AG04450 (cell line): ENCODE data around the gene SPRR2F. TPM values are rescaled to one million over a fixed set of nuclear protein-coding genes. Genes with fewer than 3 reads are reported as not detected.
"Not testable (repeated sequence)": the region's sequence is repeated elsewhere in the genome, so short reads cannot be mapped to it uniquely, and the experiment has no call there.

Experiments
- CTCF ChIA-PET: fragments of 300-600, 350-600 bp; formaldehyde crosslinking; extraction: SDS; loops from one replicate; lab custom pipeline; 2022; ENCODE audit warnings: antibody characterized with exemption, inconsistent platforms; lab: Charles Lee
- POLR2A ChIA-PET: fragments of 350-600 bp; formaldehyde crosslinking; extraction: SDS; loops from one replicate; lab custom pipeline; 2021; ENCODE audit warnings: antibody characterized with exemption, inconsistent platforms; lab: Yijun Ruan, JAX
- DNase-seq: peaks from one replicate; pipeline ENCODE4 v3.0.0-alpha.2; 2011; ENCODE audit warnings: low read depth, low spot score
- H3K27ac ChIP-seq: one replicate; pipeline ENCODE4 v1.5.1; 2012; ENCODE audit warnings: low read depth, low read length, control low read depth
- H3K27me3 ChIP-seq: one replicate; pipeline ENCODE4 v1.6.0; 2012; ENCODE audit warnings: low read length; ENCODE audit not compliant: control insufficient read depth, insufficient read depth
- H3K4me3 ChIP-seq: 2 replicates; pipeline ENCODE4 v1.5.1; 2011; ENCODE audit warnings: mild to moderate bottlenecking, low read depth, low read length, control low read depth
- H3K9me3 ChIP-seq: 2 replicates; pipeline ENCODE4 v1.5.1; 2012; ENCODE audit warnings: low read length; ENCODE audit not compliant: control insufficient read depth, insufficient read depth
- polyA plus RNA-seq: library from polyadenylated mRNA; depleted of rRNA; stranded (reverse); fragments of >200 nt; gene quantifications from 2 replicates; pipeline ENCODE4 v1.2.3, GENCODE V29; 2011
- TF ChIP-seq, protein P1 (sequence below): IDR thresholded peaks from 2 replicates; pipeline ENCODE4 v1.5.1; 2011; ENCODE audit warnings: low read depth, low read length, control low read depth, inconsistent platforms

Gene SPRR2F
- polyA plus RNA-seq, 1 experiment: not detected

GRCh38 chr1:153140484-153140883 lies 27.2 kb upstream of the SPRR2F start:
- Histone ChIP-seq H3K27me3 (no peaks in the 10 kb centered on the region), H3K9me3 (no peaks in the 10 kb centered on the region), H3K27ac (no peak overlapping the region), H3K4me3 (no peak overlapping the region)
- POLR2A ChIA-PET: no interaction called here
- DNase-seq: no peak
- CTCF ChIA-PET: no interaction called here
- TF ChIP-seq, protein P1, sequence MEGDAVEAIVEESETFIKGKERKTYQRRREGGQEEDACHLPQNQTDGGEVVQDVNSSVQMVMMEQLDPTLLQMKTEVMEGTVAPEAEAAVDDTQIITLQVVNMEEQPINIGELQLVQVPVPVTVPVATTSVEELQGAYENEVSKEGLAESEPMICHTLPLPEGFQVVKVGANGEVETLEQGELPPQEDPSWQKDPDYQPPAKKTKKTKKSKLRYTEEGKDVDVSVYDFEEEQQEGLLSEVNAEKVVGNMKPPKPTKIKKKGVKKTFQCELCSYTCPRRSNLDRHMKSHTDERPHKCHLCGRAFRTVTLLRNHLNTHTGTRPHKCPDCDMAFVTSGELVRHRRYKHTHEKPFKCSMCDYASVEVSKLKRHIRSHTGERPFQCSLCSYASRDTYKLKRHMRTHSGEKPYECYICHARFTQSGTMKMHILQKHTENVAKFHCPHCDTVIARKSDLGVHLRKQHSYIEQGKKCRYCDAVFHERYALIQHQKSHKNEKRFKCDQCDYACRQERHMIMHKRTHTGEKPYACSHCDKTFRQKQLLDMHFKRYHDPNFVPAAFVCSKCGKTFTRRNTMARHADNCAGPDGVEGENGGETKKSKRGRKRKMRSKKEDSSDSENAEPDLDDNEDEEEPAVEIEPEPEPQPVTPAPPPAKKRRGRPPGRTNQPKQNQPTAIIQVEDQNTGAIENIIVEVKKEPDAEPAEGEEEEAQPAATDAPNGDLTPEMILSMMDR: no peak

- TF ChIP-seq, protein P1: no peak
- CTCF ChIA-PET: no interaction called here
These were observed 20.4 kb upstream of the SPRR2F start for GRCh38 chr1:153133743-153134142.

GRCh38 chr1:153133267-153133666 lies 20.0 kb upstream of the SPRR2F start:
- CTCF ChIA-PET: no interaction called here
- TF ChIP-seq, protein P1: no peak
- Histone ChIP-seq H3K27ac (no peak overlapping the region), H3K27me3 (no peaks in the 10 kb centered on the region), H3K9me3 (no peaks in the 10 kb centered on the region), H3K4me3 (no peak overlapping the region)
- POLR2A ChIA-PET: no interaction called here
- no peak for DNase-seq

More at GRCh38 chr1:153133743-153134142, 20.4 kb upstream of the SPRR2F start:
- H3K27me3 ChIP-seq: no peaks in the 10 kb centered on the region
- H3K4me3 ChIP-seq: no peak overlapping the region
- POLR2A ChIA-PET: no interaction called here
- no peak for DNase-seq
- H3K27ac ChIP-seq: no peak overlapping the region
- H3K9me3 ChIP-seq: no peaks in the 10 kb centered on the region

GRCh38 chr1:153128688-153129087 lies 15.4 kb upstream of the SPRR2F start:
- H3K4me3 ChIP-seq, POLR2A ChIA-PET, H3K27me3 ChIP-seq, H3K27ac ChIP-seq, DNase-seq, H3K9me3 ChIP-seq, CTCF ChIA-PET: not testable (repeated sequence)

GRCh38 chr1:153127296-153127695 lies 14.0 kb upstream of the SPRR2F start:
- Histone ChIP-seq H3K4me3 (no peak overlapping the region), H3K27me3 (no peaks in the 10 kb centered on the region), H3K9me3 (no peaks in the 10 kb centered on the region), H3K27ac (no peak overlapping the region)
- POLR2A ChIA-PET: no interaction called here
- no peak for DNase-seq
- TF ChIP-seq, protein P1: no peak
- CTCF ChIA-PET: no interaction called here

- TF ChIP-seq, protein P1: no peak
- Histone ChIP-seq H3K4me3 (no peak overlapping the region), H3K9me3 (no peaks in the 10 kb centered on the region), H3K27me3 (no peaks in the 10 kb centered on the region), H3K27ac (no peak overlapping the region)
- ChIA-PET POLR2A (no interaction called here), CTCF (no interaction called here)
- DNase-seq: no peak
These were observed 12.2 kb upstream of the SPRR2F start for GRCh38 chr1:153125536-153125935.

GRCh38 chr1:153123793-153124192 lies 10.5 kb upstream of the SPRR2F start:
- H3K9me3 ChIP-seq, H3K4me3 ChIP-seq, CTCF ChIA-PET, DNase-seq, H3K27ac ChIP-seq, H3K27me3 ChIP-seq, POLR2A ChIA-PET: not testable (repeated sequence)
